Activated CD8-positive, alpha-beta memory T cell treated with anti-CD3 and anti-CD28 coated beads, Interleukin-2, amount 50 U/mL, for 48 hours (primary cell): ENCODE data around the gene PIK3R6.

Experiments
- DNase-seq: peaks from one replicate; pipeline ENCODE4 v3.0.0-alpha.2; 2020

PIK3R6 gene

GRCh38 chr17:8849311-8850041, 18.0 kb downstream of the PIK3R6 start:
- DNase-seq = no peak

GRCh38 chr17:8847891-8848290, 19.6 kb downstream of the PIK3R6 start:
- peak; percentile 18 for DNase-seq

- peak; percentile 43 for DNase-seq
Observed at GRCh38 chr17:8846768-8847211, 20.7 kb downstream of the PIK3R6 start.

GRCh38 chr17:8844229-8845218, 22.9 kb downstream of the PIK3R6 start:
- no peak for DNase-seq

GRCh38 chr17:8843344-8843743, 24.1 kb downstream of the PIK3R6 start:
- no peak for DNase-seq

GRCh38 chr17:8841844-8842243, 25.6 kb downstream of the PIK3R6 start:
- peak; percentile 7 for DNase-seq

GRCh38 chr17:8839410-8839935, 28.0 kb downstream of the PIK3R6 start:
- DNase-seq = peak; percentile 18

- peak; percentile 38 for DNase-seq
Observed at GRCh38 chr17:8838551-8839095, 28.9 kb downstream of the PIK3R6 start.

- DNase-seq = peak; percentile 26
Observed at GRCh38 chr17:8837563-8838075, 29.9 kb downstream of the PIK3R6 start.

- peak; percentile 8 for DNase-seq
Observed at GRCh38 chr17:8836821-8837562, 30.5 kb downstream of the PIK3R6 start.

GRCh38 chr17:8835631-8836364, 31.7 kb downstream of the PIK3R6 start:
- DNase-seq = peak; percentile 37

GRCh38 chr17:8835106-8835505, 32.4 kb downstream of the PIK3R6 start:
- peak; percentile 40 for DNase-seq

GRCh38 chr17:8832711-8833352, 34.6 kb downstream of the PIK3R6 start:
- peak; percentile 90 for DNase-seq

- DNase-seq = peak; percentile 32
Observed at GRCh38 chr17:8831234-8831849, 36.1 kb downstream of the PIK3R6 start.

- DNase-seq = peak; percentile 30
Observed at GRCh38 chr17:8830141-8830540, 37.3 kb downstream of the PIK3R6 start.

- peak; percentile 17 for DNase-seq
Observed at GRCh38 chr17:8829036-8829941, 38.2 kb downstream of the PIK3R6 start.

GRCh38 chr17:8828517-8828875, 39.0 kb downstream of the PIK3R6 start:
- DNase-seq = peak; percentile 35

GRCh38 chr17:8826808-8827435, 40.6 kb downstream of the PIK3R6 start:
- peak; percentile 41 for DNase-seq

GRCh38 chr17:8825802-8826201, 41.7 kb downstream of the PIK3R6 start:
- DNase-seq = peak; percentile 33
